SKM-1 (cell line): Measurements from ENCODE around the gene TNRC6C.
"Not testable (repeated sequence)": the region's sequence is repeated elsewhere in the genome, so short reads cannot be mapped to it uniquely, and the experiment has no call there.

Experiments
- DNase-seq: peaks from one replicate; lab custom pipeline; 2025; ENCODE audit not compliant: unreplicated experiment; lab: John Stamatoyannopoulos, UW

TNRC6C gene

GRCh38 chr17:77962348-77962747 is 3.8 kb downstream of the TNRC6C start:
- no peak for DNase-seq

DNA sequence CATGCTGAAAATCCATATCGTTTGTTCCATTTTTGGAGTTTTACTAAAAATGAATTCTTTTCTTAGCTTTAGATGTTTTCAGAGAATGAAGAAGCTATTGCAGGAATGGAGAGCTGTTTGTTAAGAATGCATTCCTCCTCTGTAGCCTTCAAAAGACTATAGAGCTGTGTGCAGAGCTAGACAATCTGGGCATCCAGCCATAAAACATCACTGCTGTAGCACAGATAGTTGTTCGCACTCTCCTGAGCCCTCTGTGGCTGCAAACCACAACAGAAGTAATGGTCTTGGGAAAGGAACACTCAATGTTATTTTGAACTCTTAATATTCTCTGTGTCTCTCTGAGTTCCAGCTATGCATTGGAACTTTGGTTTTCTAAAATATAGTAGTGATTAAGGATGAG is 4.9 kb downstream of the TNRC6C start:
- no peak for DNase-seq

GRCh38 chr17:77965352-77965751 is 6.8 kb downstream of the TNRC6C start:
- DNase-seq, result no peak

- no peak for DNase-seq
Observed at GRCh38 chr17:77966476-77966875, 8.0 kb downstream of the TNRC6C start.

DNA sequence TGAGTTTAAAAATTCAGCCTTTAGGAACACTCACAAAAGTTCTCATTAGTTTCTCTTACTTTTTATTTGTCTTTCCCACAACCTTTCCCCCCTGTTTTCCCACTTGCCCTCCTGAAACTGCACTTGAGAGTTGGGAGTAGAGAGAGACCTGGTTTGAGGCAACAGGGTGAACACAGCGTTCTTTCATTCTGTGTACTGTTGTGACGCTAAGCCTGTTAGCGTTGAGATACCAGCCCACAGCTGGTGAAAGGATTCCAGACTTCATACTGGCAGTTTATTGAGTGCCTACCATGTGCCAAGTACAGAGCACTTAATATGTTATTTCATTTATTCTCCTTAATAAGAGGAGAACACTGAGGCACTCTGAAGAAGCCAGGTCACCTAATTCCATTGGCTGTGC is 10.3 kb downstream of the TNRC6C start:
- DNase-seq, result no peak

- not testable (repeated sequence) for DNase-seq
Observed at GRCh38 chr17:77972271-77972670, 13.8 kb downstream of the TNRC6C start.

GRCh38 chr17:77973953-77974352 is 15.4 kb downstream of the TNRC6C start:
- no peak for DNase-seq

DNA sequence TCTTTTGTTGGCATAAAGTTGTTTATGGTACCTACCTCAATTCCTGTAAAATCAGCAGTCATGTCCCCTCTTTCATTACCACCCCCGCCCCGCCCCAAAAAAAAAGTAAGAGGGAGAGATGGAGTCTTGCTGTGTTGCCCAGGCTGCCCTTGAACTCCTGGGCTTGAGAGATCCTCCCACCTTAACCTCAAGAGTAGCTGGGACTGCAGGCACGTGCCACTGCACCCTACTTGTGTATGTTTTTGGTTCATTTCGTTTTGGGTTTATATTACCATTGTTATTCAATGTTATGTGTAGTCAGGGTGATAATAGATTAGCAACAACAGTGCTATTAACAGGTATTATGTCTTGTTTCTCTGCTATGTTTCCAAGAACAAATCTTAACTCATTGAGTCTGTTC is 15.9 kb downstream of the TNRC6C start:
- DNase-seq, result no peak

DNA sequence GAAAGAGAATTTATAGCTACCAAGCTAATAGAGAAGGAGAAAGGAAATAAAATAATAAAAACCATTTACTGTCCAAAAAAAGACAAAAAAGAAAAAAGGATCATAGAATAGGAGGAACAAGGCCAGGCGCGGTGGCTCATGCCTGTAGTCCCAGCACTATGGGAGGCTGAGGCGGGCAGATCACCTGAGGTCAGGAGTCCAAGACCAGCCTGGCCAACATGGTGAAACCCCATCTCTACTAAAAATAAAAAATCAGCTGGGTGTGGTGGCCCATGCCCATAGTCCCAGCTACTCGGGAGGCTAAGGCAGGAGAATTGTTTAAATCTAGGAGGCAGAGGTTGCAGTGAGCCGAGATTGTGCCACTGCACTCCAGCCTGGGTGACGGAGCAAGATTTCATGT is 23.9 kb downstream of the TNRC6C start:
- DNase-seq, result not testable (repeated sequence)

DNA sequence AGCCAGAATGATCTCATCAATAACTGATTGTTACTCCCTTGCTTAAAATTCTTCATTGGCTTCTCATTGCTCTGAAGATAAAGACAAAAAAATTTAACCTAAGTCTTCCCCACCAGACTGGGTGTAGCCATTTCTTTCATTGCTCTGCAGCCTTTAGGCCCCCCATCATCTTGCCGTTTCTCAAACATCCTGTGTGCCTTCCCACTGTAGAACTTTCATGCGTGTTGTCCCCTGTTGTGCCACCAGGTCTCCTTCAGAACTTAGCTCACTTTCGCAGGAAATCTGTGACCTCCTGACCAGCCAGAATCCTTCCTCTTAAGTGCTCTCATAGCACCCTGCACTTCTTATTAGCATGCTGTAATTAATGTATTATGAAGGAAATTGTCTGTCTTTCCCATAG is 31.8 kb downstream of the TNRC6C start:
- DNase-seq, result no peak

- not testable (repeated sequence) for DNase-seq
Observed at GRCh38 chr17:77993735-77994134, 35.2 kb downstream of the TNRC6C start.

- DNase-seq, result no peak
Observed at GRCh38 chr17:77995146-77995852, 36.8 kb downstream of the TNRC6C start.

GRCh38 chr17:77996256-77996655 is 37.8 kb downstream of the TNRC6C start:
- DNase-seq, result no peak

DNA sequence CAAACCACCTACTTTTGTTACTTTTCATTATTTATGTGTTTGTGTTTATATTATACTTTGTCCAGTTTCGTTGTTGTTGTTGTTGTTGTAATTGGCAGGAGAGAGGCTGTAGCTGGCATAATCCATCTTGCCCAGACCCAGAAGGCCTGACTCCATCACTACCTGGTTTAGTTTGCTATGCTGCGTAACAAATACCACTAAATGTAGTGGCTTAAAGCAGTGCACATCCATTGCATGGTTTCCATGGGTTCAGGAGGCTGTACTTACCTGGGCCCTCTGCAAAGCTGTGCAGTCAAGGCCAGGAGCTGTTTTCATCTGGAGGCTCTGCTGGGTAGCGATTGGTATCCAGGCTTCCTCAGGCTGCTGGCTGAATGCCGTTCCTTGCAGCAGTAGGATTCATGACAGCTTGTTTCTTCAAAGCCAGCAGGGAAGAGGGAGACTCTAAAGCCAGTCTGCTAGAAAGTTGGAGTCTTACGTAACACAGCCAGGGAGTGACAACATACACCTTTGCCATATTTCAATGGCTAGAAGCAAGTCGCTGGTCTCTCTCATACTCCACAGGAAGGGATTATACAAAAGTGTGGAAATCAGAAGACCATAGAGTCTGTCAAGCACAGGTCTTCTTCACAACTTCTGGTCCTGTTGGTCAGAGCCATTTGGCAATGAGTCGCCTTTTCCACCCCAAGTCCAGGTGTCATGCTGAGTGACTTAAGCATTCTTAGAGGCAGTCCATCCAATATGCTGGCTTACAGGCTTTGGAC is 41.1 kb downstream of the TNRC6C start:
- peak; percentile 40 for DNase-seq

DNA sequence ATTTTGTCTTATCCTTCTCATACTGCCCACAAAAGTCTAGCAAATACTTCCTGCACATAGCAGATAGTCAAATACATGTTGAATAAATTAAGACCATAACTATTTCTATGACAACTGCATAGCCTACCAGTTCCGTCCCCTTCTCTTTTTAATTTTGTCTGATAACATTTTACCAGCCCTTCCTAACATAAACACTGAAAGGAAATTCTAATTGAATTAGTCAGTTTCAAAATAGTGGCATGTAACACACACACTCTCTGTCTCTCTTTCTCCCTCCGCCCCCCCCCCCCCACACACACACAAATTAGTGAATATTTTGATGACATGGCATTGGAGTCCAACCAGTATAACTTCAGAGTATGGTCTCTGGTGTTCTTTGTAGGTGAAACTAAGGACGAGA is 41.8 kb downstream of the TNRC6C start:
- DNase-seq, result no peak

DNA sequence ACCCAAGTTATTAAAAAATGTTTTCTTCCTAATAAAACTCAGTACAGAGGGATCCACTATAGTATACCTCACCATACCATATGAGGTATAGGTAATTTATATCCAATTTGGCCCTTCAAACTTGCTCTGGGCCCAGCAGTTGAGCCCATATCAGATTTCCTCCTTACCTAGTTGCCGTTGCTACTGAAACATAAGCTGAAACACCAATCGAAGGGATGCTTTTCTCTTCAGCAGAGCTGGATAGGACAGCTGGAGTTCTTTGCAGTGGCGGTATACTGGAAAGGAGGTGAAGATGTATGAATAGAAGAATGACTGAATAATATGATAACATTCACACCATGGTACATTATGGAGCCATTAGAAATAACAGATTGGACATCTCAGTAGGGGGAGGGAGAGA is 42.7 kb downstream of the TNRC6C start:
- DNase-seq, result no peak

GRCh38 chr17:78001612-78002011 is 43.1 kb downstream of the TNRC6C start:
- no peak for DNase-seq

GRCh38 chr17:78002166-78002565 is 43.7 kb downstream of the TNRC6C start:
- DNase-seq, result no peak

DNA sequence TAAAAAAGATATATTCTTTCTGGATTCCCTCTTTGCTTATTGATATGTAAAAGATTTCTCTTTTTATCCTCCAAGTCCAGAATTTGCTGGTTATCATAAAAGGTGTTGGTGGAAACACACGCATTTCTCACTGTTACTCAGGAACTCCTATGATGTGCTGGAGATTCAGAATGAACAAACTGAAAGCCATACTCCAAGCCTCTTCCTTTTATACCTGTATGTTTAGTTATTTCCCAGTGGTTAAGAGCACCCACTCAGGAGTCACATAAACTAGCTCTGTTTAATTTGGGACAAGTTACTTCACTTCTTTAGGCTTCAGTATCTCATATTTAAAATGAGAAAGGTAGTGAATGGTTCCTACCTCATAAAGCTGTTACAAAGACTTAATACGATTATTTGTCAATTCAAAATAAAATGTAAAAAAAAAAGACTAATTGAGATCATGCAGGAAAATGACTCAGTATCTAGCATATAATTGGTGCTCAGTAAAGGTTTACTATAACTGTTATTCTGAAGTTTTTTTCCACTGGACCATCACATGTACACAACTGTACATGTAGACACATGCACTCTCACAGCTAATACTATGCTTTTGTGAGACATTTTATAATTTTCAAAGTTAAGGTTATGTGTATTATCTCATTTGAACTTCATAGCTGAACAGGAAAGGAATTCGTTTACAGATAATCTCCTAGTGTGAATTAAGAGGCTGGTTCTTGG is 47.1 kb downstream of the TNRC6C start:
- no peak for DNase-seq

GRCh38 chr17:78006338-78006737 is 47.8 kb downstream of the TNRC6C start:
- DNase-seq, result no peak

DNA sequence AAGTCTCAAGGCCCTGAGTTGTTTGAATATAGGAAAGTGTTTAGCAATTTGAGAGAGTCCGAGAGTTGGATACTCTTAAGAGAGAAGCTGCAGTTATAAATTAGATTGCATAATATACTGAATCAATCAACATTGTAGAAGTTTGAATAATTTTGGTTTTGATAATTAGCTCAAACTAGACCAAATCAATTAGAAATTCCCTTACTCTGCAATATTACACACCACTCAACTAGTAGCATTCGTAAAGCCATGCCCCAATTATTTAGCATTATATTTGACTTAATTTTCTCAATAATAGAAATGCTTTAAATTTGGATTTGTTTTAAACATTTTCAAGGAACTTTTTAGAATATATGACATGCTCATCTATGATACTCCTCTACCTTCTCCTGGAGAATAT is 49.1 kb downstream of the TNRC6C start:
- no peak for DNase-seq

DNA sequence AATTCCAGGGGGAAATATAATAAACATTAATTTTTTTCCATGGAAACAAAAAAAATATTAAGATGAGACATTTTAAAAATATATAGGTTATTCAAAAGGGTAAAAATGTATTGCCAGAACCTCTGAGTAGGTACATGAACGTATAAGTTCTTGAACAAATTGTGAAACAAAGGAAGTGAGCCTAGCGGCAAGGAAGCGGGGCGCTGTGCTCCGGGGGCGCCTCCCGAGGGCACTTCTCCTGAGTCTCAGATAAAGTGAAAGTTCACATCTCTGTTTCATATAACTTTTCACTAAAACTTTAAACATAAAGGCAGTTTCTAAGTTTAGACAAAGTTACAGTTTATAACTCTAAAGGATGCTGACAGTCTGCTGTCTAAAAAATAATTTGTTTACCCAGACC is 52.3 kb downstream of the TNRC6C start:
- no peak for DNase-seq
